ENCODE data around the gene DOCK6. TPM values are rescaled to one million over a fixed set of nuclear protein-coding genes. Genes with fewer than 3 reads are reported as not detected.
"Not testable (repeated sequence)": the region's sequence is repeated elsewhere in the genome, so short reads cannot be mapped to it uniquely, and the experiment has no call there.

Gene DOCK6
- total RNA-seq, 1 donor from 2014 or later = 65.8 TPM

DNA sequence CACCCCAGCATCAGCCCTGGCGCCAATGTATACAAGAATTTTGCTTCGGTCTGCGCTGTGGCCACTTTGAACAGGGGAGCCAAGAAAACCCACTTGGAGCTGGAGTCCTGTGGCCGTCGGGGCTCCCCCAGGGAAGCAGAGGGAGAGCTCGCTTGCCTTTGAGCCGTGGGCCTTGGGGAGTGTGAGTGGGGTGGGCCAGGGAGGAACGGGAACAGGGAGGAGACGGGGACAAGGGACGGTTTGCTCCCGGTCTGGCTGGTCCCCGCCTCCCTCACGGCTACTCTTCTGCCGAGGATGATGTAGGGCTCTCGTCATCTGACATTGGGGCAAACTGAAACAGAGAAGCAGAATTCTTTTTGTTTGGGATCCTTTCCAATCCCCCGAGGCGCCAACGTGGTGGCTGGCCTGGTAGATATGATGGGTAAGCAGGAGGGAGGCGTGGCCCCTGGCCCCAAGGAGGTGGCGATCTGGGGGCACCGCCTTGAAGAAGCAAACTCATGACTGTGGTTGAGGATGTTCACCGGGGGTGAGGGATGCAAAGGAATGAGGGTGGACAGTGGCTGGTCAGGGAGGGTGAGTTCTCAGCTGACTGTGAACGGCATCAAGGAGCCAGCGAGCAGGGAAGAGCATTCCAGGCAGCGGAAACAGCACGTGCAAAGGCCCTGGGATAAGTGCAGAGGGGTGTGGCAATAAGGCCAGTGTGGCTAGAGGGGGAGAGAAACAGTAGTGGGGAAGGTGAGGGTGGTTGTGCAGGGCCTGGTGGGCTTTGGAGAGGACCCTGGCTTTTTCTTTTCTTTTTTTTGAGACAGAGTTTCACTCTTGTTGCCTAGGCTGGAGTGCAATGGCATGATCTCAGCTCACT lies 95.8 kb downstream of the DOCK6 start:
- DNase-seq (ENCODE audit: extremely low spot score in 2 of 2) = no peak
- peak; percentile 13 to 75 for TF ChIP-seq POLR2AphosphoS5 (IDR thresholded peaks at IDR 0.05; ENCODE audit: insufficient read depth in 1 of 2, low read depth in 1 of 2)
- no peak for TF ChIP-seq POLR2A (IDR thresholded peaks at IDR 0.05)
- TF ChIP-seq CTCF (IDR thresholded peaks at IDR 0.05) = no peak
- intact Hi-C loops (cut with DNase I) = no loop called here

GRCh38 chr19:11165486-11166030 lies 96.8 kb downstream of the DOCK6 start:
- peak overlapping the region in 1 of 2 donors; percentile 14 for H3K4me3 ChIP-seq
- intact Hi-C loops (cut with DNase I) = no loop called here
- DNase-seq (ENCODE audit: extremely low spot score in 2 of 2) = no peak
- H3K9me3 ChIP-seq = no peaks in the 10 kb centered on the region
- peaks cover 5 to 22% of the 10 kb centered on the region in 2 donors for H3K36me3 ChIP-seq
- H3K27me3 ChIP-seq = no peaks in the 10 kb centered on the region
- peaks cover 72% of the 10 kb centered on the region for H3K4me1 ChIP-seq
- H3K27ac ChIP-seq = peak overlapping the region; percentile 85
- TF ChIP-seq CTCF (IDR thresholded peaks at IDR 0.05) (no peak), POLR2AphosphoS5 (IDR thresholded peaks at IDR 0.05; ENCODE audit: insufficient read depth in 1 of 2, low read depth in 1 of 2) (peak in 1 of 2 donors; percentile 42)

More for the DNA sequence above, 95.8 kb downstream of the DOCK6 start:
- peak overlapping the region; percentile 85 for H3K27ac ChIP-seq
- peaks cover 71% of the 10 kb centered on the region for H3K4me1 ChIP-seq
- peaks cover 5 to 30% of the 10 kb centered on the region in 2 donors for H3K36me3 ChIP-seq
- H3K9me3 ChIP-seq = no peaks in the 10 kb centered on the region
- H3K4me3 ChIP-seq = no peak overlapping the region
- no peaks in the 10 kb centered on the region for H3K27me3 ChIP-seq

DNA sequence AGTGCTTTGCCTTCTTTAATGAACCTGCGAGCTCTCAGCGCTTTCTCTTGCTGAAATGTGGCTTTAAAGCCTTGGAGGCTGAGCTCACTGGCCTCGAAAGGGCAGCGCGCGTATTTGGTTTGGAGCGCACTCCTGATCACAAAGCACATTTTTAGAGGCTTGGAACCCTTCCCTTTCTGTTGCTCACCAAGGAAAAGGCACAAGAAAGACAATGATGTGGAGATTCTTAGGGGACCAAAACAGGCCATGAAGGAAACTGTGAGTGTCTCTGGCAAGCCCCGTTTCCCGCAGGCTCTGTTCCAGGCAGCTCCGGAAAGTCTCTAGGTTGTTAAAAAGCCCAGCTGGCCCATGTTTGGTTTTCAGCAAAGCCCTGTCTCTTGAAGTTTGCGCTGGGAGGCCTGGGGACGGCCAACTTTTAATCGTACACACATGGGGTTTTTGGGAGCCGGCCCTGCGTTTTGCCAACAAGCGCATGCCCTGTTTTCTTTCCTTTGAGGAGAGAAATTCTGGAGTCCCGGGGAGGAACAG lies 97.4 kb downstream of the DOCK6 start:
- intact Hi-C loops (cut with DNase I) = no loop called here
- H3K27ac ChIP-seq = peak overlapping the region; percentile 85
- H3K9me3 ChIP-seq = no peaks in the 10 kb centered on the region
- peak overlapping the region; percentile 13 to 14 for H3K4me3 ChIP-seq
- peak; percentile 73 to 88 for TF ChIP-seq POLR2AphosphoS5 (IDR thresholded peaks at IDR 0.05; ENCODE audit: insufficient read depth in 1 of 2, low read depth in 1 of 2)
- no peak for TF ChIP-seq CTCF (IDR thresholded peaks at IDR 0.05)
- no peaks in the 10 kb centered on the region for H3K27me3 ChIP-seq
- H3K4me1 ChIP-seq = peaks cover 70% of the 10 kb centered on the region
- peaks cover under 1 to 16% of the 10 kb centered on the region in 2 donors for H3K36me3 ChIP-seq
- DNase-seq (ENCODE audit: extremely low spot score in 2 of 2) = peak in 1 of 2 donors; percentile 97

DNA sequence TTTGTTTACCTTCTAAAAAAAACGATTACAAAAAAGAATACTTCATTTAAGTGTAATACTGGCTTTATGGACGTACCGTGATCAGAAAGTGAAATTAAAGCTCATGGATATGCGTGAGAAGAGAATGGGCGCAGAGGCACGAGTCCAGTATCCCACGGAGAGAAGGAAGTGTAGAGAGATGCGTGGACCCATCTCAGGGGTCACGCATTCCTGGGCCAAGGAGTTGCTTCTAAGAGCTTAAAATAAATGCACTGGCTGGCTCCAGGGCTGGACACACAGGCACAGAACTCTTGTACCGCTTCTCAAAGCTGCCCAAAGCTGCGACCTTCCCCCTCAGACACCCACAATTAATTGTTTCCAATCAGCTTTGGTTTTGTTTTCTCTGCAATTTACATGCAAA lies 98.0 kb downstream of the DOCK6 start:
- Histone ChIP-seq H3K4me3 (peak overlapping the region in 1 of 2 donors; percentile 13), H3K9me3 (no peaks in the 10 kb centered on the region), H3K36me3 (peaks cover 0 to 10% of the 10 kb centered on the region in 2 donors), H3K4me1 (peaks cover 71% of the 10 kb centered on the region), H3K27ac (peak overlapping the region; percentile 85), H3K27me3 (no peaks in the 10 kb centered on the region)
- no peak for TF ChIP-seq CTCF (IDR thresholded peaks at IDR 0.05)
- no peak for TF ChIP-seq POLR2A (IDR thresholded peaks at IDR 0.05)
- TF ChIP-seq POLR2AphosphoS5 (IDR thresholded peaks at IDR 0.05; ENCODE audit: insufficient read depth in 1 of 2, low read depth in 1 of 2) = no peak
- no peak for DNase-seq (ENCODE audit: extremely low spot score in 2 of 2)
- intact Hi-C loops (cut with DNase I) = no loop called here

- H3K4me3 ChIP-seq; H3K36me3 ChIP-seq; H3K27me3 ChIP-seq; intact Hi-C loops (cut with DNase I); H3K9me3 ChIP-seq; DNase-seq (ENCODE audit: extremely low spot score in 2 of 2): not testable (repeated sequence)
- Histone ChIP-seq H3K27ac (peak overlapping the region; percentile 85), H3K4me1 (peaks cover 59% of the 10 kb centered on the region)
Measured at GRCh38 chr19:11160440-11160768, 101.9 kb downstream of the DOCK6 start.
